ENCODE data around the gene TRIM47. TPM values are rescaled to one million over a fixed set of nuclear protein-coding genes. Genes with fewer than 3 reads are reported as not detected.
A peak's percentile ranks its signal among the peaks of the same experiment; 100 is the strongest.

TRIM47 gene
- total and polyA plus RNA-seq, 2 of the 13 experiments (the other 11 are each of a cell fraction or from before 2014, with no cell fraction given): 33.5 to 82.0 TPM

- no peak for DNase-seq (ENCODE audit: low spot score)
- Histone ChIP-seq H4K20me1 (ENCODE audit: insufficient read depth, low read length) (no peaks in the 10 kb centered on the region), H3K9ac (ENCODE audit: insufficient read depth, low read depth, low read length) (no peak overlapping the region), H3K9me3 (ENCODE audit: low read length) (no peaks in the 10 kb centered on the region), H3K79me2 (ENCODE audit: insufficient read depth, low read length) (no peaks in the 10 kb centered on the region), H3K4me3 (replicated peaks in 1 of 3; ENCODE audit: insufficient read depth in 1 of 3, low read depth in 2 of 3, low read length in 3 of 3) (no peak overlapping the region), H3K27ac (ENCODE audit: extremely low read length, insufficient read depth, low read length) (no peak overlapping the region), H3K4me2 (ENCODE audit: low read depth, low read length) (no peak overlapping the region), H3K4me1 (ENCODE audit: insufficient read depth, low read length) (peaks cover 13% of the 10 kb centered on the region), H3K27me3 (ENCODE audit: control insufficient read depth in 1 of 2, insufficient read depth in 2 of 2, low read length in 2 of 2) (no peaks in the 10 kb centered on the region), H2AFZ (ENCODE audit: low read length) (no peak overlapping the region), H3K36me3 (replicated peaks in 1 of 2; ENCODE audit: control insufficient read depth in 1 of 2, insufficient read depth in 2 of 2, low read length in 2 of 2) (peaks cover 24 to 49% of the 10 kb centered on the region in 2 experiments; a peak in 4 of 5 replicates)
- no peak for FAIRE-seq
- no TSS peak for BruUV-seq (replicated peaks)
- ChIA-PET CTCF (ENCODE audit: low intra/inter-chr PET ratio, low total read pairs) (no interaction called here), POLR2A (interaction anchor here (3.2 kb wide), 2 partner anchors 12 to 52 kb away, joined by 11 to 15 read pairs; partner anchors contain the start of gene UNC13D)
- ATAC-seq: no peak
- 91% methylated on average over 10 of the region's 10 CpGs for WGBS (ENCODE audit: low lambda C conversion rate)
- in situ Hi-C loops (cut with HindIII; ENCODE audit: extremely low pct_ligation_motif_present, low pct_unique_long_range_greater_than_20kb) (no loop called here), intact Hi-C loops (cut with micrococcal nuclease; ENCODE audit: unreplicated experiment) (no loop called here)
- 0 out of 2 replicates have a peak, but pooled peaks have one; percentile 21 for TF ChIP-seq ZBTB33 (CRISPR knock-in tag; IDR thresholded peaks at IDR 0.05)
- TF ChIP-seq ZNF891 (CRISPR knock-in tag; IDR thresholded peaks at IDR 0.05): no peak
Observed at GRCh38 chr17:75832164-75832651, 46.2 kb downstream of the TRIM47 start.

GRCh38 chr17:75831032-75831571, 47.3 kb downstream of the TRIM47 start:
- TF ChIP-seq AGO2 (optimal IDR thresholded peaks at IDR 0.05; ENCODE audit: low read depth, low read length) (peak; percentile 8), ZNF260 (CRISPR knock-in tag; IDR thresholded peaks at IDR 0.05; ENCODE audit: borderline replicate concordance, low read depth) (no peak), ZSCAN30 (CRISPR knock-in tag; IDR thresholded peaks at IDR 0.05) (no peak)
- FAIRE-seq: no peak
- Histone ChIP-seq H3K27me3 (ENCODE audit: control insufficient read depth in 1 of 2, insufficient read depth in 2 of 2, low read length in 2 of 2) (no peaks in the 10 kb centered on the region), H3K36me3 (replicated peaks in 1 of 2; ENCODE audit: control insufficient read depth in 1 of 2, insufficient read depth in 2 of 2, low read length in 2 of 2) (peaks cover 22 to 44% of the 10 kb centered on the region in 2 experiments; a peak in 4 of 5 replicates), H4K20me1 (ENCODE audit: insufficient read depth, low read length) (no peaks in the 10 kb centered on the region), H2AFZ (ENCODE audit: low read length) (no peak overlapping the region), H3K79me2 (ENCODE audit: insufficient read depth, low read length) (no peaks in the 10 kb centered on the region), H3K9me3 (ENCODE audit: low read length) (no peaks in the 10 kb centered on the region), H3K4me2 (ENCODE audit: low read depth, low read length) (no peak overlapping the region), H3K27ac (ENCODE audit: extremely low read length, insufficient read depth, low read length) (no peak overlapping the region), H3K9ac (ENCODE audit: insufficient read depth, low read depth, low read length) (no peak overlapping the region), H3K4me1 (ENCODE audit: insufficient read depth, low read length) (peaks cover 22% of the 10 kb centered on the region), H3K4me3 (replicated peaks in 1 of 3; ENCODE audit: insufficient read depth in 1 of 3, low read depth in 2 of 3, low read length in 3 of 3) (no peak overlapping the region)
- BruUV-seq (replicated peaks): no TSS peak
- ChIA-PET CTCF (ENCODE audit: low intra/inter-chr PET ratio, low total read pairs) (no interaction called here), POLR2A (interaction anchor here (1.4 to 8.0 kb wide), 3 partner anchors 15 to 51 kb away, joined by 6 to 88 read pairs (median 13); partner anchors contain the start of genes UNC13D and WBP2)
- 97% methylated on average over 15 of the region's 15 CpGs for WGBS (ENCODE audit: low lambda C conversion rate)
- in situ Hi-C loops (cut with HindIII; ENCODE audit: extremely low pct_ligation_motif_present, low pct_unique_long_range_greater_than_20kb): no loop called here
- intact Hi-C loops (cut with micrococcal nuclease; ENCODE audit: unreplicated experiment): no loop called here
- DNase-seq (ENCODE audit: low spot score): no peak
- ATAC-seq: no peak

Measured in HepG2 (cell line).